Endothelial cell of umbilical vein (primary cell): ENCODE data around the gene ZBTB7C. TPM values are rescaled to one million over a fixed set of nuclear protein-coding genes. Genes with fewer than 3 reads are reported as not detected.

Source experiments
- BruUV-seq: library from RNA; stranded (reverse); fragments of 400-500 nt; replicated peaks from 2 replicates; lab custom pipeline; 2021; lab: Mats Ljungman, UMichigan
- CTCF ChIA-PET: fragments of 300-600, 350-600 bp; sonication (Branson Sonifier 250); formaldehyde crosslinking; loops from one replicate; lab custom pipeline; 2021; ENCODE audit warnings: antibody characterized with exemption, inconsistent platforms; lab: Charles Lee
- POLR2A ChIA-PET: fragments of 300-600, 350-600 bp; sonication (Branson Sonifier 250); formaldehyde crosslinking; loops from one replicate; lab custom pipeline; 2021; ENCODE audit warnings: antibody characterized with exemption, inconsistent platforms; lab: Charles Lee
- DNase-seq: peaks from one replicate; pipeline ENCODE4 v3.0.0-alpha.2; 2011; ENCODE audit warnings: low read depth, low spot score
- FAIRE-seq: peaks from 2 replicates; lab custom pipeline; 2011; peaks lifted over from hg19 to GRCh38; lab: Jason Lieb, UNC
- H2AFZ ChIP-seq: 2 replicates; pipeline ENCODE4 v1.6.0; 2012; ENCODE audit warnings: low read depth, low read length, control low read depth, inconsistent platforms
- H3K27ac ChIP-seq: 2 replicates; pipeline ENCODE4 v1.5.1; 2011; ENCODE audit warnings: low read depth, mild to moderate bottlenecking, control low read depth, low read length, moderate library complexity; ENCODE audit not compliant: insufficient read depth
- H3K27me3 ChIP-seq, 2 experiments: 2 replicates each; pipeline versions ENCODE4 v1.6.0 to v1.6.1; 2011; ENCODE audit warnings: low read length in 2 of 2, mixed read lengths in 1 of 2; ENCODE audit not compliant: control insufficient read depth in 2 of 2, insufficient read depth in 2 of 2
- H3K36me3 ChIP-seq, 2 experiments: 2 replicates in 1 of 2; 3 replicates in 1 of 2; pipeline ENCODE4 v1.5.1; 2011; ENCODE audit warnings: low read length in 2 of 2, mild to moderate bottlenecking in 1 of 2, moderate library complexity in 1 of 2; ENCODE audit not compliant: control insufficient read depth in 2 of 2, insufficient read depth in 2 of 2; ENCODE audit errors: extremely low read depth in 1 of 2
- H3K4me1 ChIP-seq: 3 replicates; pipeline ENCODE4 v1.5.1; 2011; ENCODE audit warnings: mild to moderate bottlenecking, low read length; ENCODE audit not compliant: control insufficient read depth, insufficient read depth; ENCODE audit errors: extremely low read depth
- H3K4me2 ChIP-seq: 2 replicates; pipeline ENCODE4 v1.6.1; 2011; ENCODE audit warnings: low read length, control low read depth, mixed read lengths; ENCODE audit not compliant: insufficient read depth
- H3K4me3 ChIP-seq, 3 experiments: fragments of 200-600 bp in 1 of 3; sonication (generic), shearing (Covaris generic) in 1 of 3; replicated peaks in 1 of 3; 2 replicates each; pipeline ENCODE4 v1.5.1; 2011 to 2016; ENCODE audit warnings: control low read depth in 3 of 3, low read length in 3 of 3, mild to moderate bottlenecking in 2 of 3, inconsistent platforms in 1 of 3, low read depth in 1 of 3, moderate library complexity in 1 of 3; ENCODE audit not compliant: insufficient read depth in 1 of 3
- H3K79me2 ChIP-seq: 2 replicates; pipeline ENCODE4 v1.6.0; 2012; ENCODE audit warnings: low read length, inconsistent platforms; ENCODE audit not compliant: control insufficient read depth, insufficient read depth
- H3K9ac ChIP-seq: replicated peaks from 2 replicates; pipeline ENCODE3; 2011; ENCODE audit warnings: low read length, control low read depth; ENCODE audit not compliant: insufficient read depth; ENCODE audit errors: extremely low read depth
- H3K9me1 ChIP-seq: replicated peaks from 3 replicates; pipeline ENCODE4 v1.6.0; 2011; ENCODE audit warnings: mild to moderate bottlenecking, low read length; ENCODE audit not compliant: control insufficient read depth, insufficient read depth; ENCODE audit errors: extremely low read depth
- H3K9me3 ChIP-seq: replicated peaks from 2 replicates; pipeline ENCODE4 v1.5.1; 2012; ENCODE audit warnings: low read length, inconsistent platforms; ENCODE audit not compliant: control insufficient read depth, insufficient read depth
- H4K20me1 ChIP-seq: replicated peaks from 2 replicates; pipeline ENCODE3; 2011; ENCODE audit warnings: mild to moderate bottlenecking, low read length; ENCODE audit not compliant: control insufficient read depth, insufficient read depth; ENCODE audit errors: extremely low read depth
- CTCF ChIP-seq, 2 donors: IDR thresholded peaks; 1 replicate in 1 of 2; 2 replicates in 1 of 2; pipeline ENCODE4 v1.5.1; 2011; ENCODE audit warnings: low read length in 2 of 2, mild to moderate bottlenecking in 2 of 2, moderate library complexity in 2 of 2, control low read depth in 1 of 2, inconsistent platforms in 1 of 2, low read depth in 1 of 2; ENCODE audit not compliant: insufficient read depth in 1 of 2; ENCODE audit errors: extremely low read depth in 1 of 2
- EZH2 ChIP-seq: IDR thresholded peaks from 2 replicates; pipeline ENCODE4 v1.6.1; 2012; ENCODE audit warnings: borderline replicate concordance, low read depth, mild to moderate bottlenecking, moderate library complexity, low read length, inconsistent platforms; ENCODE audit not compliant: severe bottlenecking
- FOS ChIP-seq: IDR thresholded peaks from 2 replicates; pipeline ENCODE4 v1.6.1; 2011; ENCODE audit warnings: mild to moderate bottlenecking, low read length, moderate library complexity, borderline replicate concordance; ENCODE audit not compliant: insufficient read depth
- GATA2 ChIP-seq: IDR thresholded peaks from 2 replicates; pipeline ENCODE4 v1.7.0; 2011; ENCODE audit warnings: low read depth, mild to moderate bottlenecking, moderate library complexity, mixed read lengths, low read length; ENCODE audit not compliant: insufficient read length, insufficient read depth
- JUN ChIP-seq: IDR thresholded peaks from 2 replicates; pipeline ENCODE4 v1.6.1; 2011; ENCODE audit warnings: borderline replicate concordance, low read depth; ENCODE audit not compliant: insufficient read length, insufficient read depth
- MAX ChIP-seq: IDR thresholded peaks from 2 replicates; pipeline ENCODE4 v1.6.1; 2011; ENCODE audit not compliant: insufficient read depth, insufficient read length
- MYC ChIP-seq: IDR thresholded peaks from one replicate; pipeline ENCODE4 v1.6.1; 2011; ENCODE audit warnings: mild to moderate bottlenecking, low read depth, low read length
- POLR2A ChIP-seq: IDR thresholded peaks from 2 replicates; pipeline ENCODE4 v1.6.1; 2012; ENCODE audit warnings: low read depth, mild to moderate bottlenecking, control low read depth, low read length
- POLR2AphosphoS5 ChIP-seq: IDR thresholded peaks from 2 replicates; pipeline ENCODE4 v1.6.1; 2012; ENCODE audit warnings: low read depth, mild to moderate bottlenecking, control low read depth, low read length, moderate library complexity; ENCODE audit not compliant: insufficient read depth
- dilution Hi-C: fragments of 300-500 bp; cut with MboI; formaldehyde crosslinking; loops from one replicate; pipeline ENCODE4 v1.15.0; 2019; ENCODE audit warnings: low sequenced_read_pairs; ENCODE audit not compliant: extremely low pct_ligation_motif_present
- intact Hi-C: fragments of 100-400 bp; cut with micrococcal nuclease; formaldehyde crosslinking; loops from one replicate; pipeline ENCODE4 v1.10.0; 2022
- polyA plus RNA-seq, 4 experiments: library from polyadenylated mRNA; depleted of rRNA in 3 of 4; stranded (reverse) in 3 of 4; unstranded in 1 of 4; fragments of >200 nt; gene quantifications; 2 replicates each; pipeline versions ENCODE4 v1.2.1 to v1.2.3, GENCODE V29; 2011 to 2012; ENCODE audit warnings: missing spikeins in 1 of 4
- total RNA-seq: library from RNA; stranded (reverse); gene quantifications from 2 replicates; pipeline ENCODE4 v1.2.3, GENCODE V29; 2021

Gene ZBTB7C
- total and polyA plus RNA-seq, 2 donors (not counting 3 experiments of a cell fraction or from before 2014, with no cell fraction given) = not detected

DNA sequence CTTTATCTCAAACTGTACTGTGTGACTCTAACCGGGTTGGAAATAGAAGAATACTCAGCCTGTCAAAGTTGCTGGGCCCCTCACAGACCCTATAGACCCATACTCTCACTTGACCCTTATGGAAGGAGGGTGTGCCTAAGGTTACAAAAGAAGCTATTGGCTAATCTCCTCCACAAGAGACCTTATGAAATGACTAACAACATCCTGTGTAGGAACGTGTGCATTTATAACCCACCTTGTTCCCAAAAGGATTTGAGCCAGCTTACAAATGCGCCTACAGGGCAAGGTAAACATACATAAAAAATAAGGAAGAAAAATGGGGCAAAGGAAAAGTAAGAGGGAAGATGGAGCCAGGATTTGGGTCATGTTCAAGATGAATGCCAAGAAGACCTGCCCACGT is 253.3 kb downstream of the ZBTB7C start:
- Histone ChIP-seq H3K4me3 (no peak overlapping the region), H3K9me1 (no peaks in the 10 kb centered on the region), H4K20me1 (no peaks in the 10 kb centered on the region), H3K9me3 (no peaks in the 10 kb centered on the region), H2AFZ (no peak overlapping the region), H3K9ac (no peak overlapping the region), H3K36me3 (no peaks in the 10 kb centered on the region), H3K4me2 (no peak overlapping the region), H3K27ac (no peak overlapping the region), H3K27me3 (peaks cover 7% of the 10 kb centered on the region in 2 experiments), H3K79me2 (no peaks in the 10 kb centered on the region), H3K4me1 (no peaks in the 10 kb centered on the region)
- no TSS peak for BruUV-seq
- TF ChIP-seq JUN = no peak
- TF ChIP-seq MYC = no peak
- TF ChIP-seq CTCF (IDR thresholded peaks at IDR 0.05; ENCODE audit: extremely low read depth in 1 of 2, insufficient read depth in 1 of 2, low read depth in 1 of 2, low read length in 2 of 2) = no peak
- no peak for TF ChIP-seq EZH2
- no peak for TF ChIP-seq POLR2AphosphoS5
- TF ChIP-seq MAX = no peak
- no peak for TF ChIP-seq GATA2
- no peak for TF ChIP-seq POLR2A
- no peak for TF ChIP-seq FOS
- intact Hi-C loops (no loop called here), dilution Hi-C loops (no loop called here)
- POLR2A ChIA-PET = no interaction called here
- CTCF ChIA-PET = no interaction called here
- FAIRE-seq (no peak), DNase-seq (no peak)
